HG03097 (cell line): ENCODE measurements around the gene SPAST.
"Not testable (repeated sequence)": the region's sequence is repeated elsewhere in the genome, so short reads cannot be mapped to it uniquely, and the experiment has no call there.

ENCODE experiments used
- ATAC-seq: cut with Tn5 transposase; IDR thresholded peaks from one replicate; pipeline ENCODE4 v1.9.1; 2021; ENCODE audit not compliant: unreplicated experiment, low FRiP score

Gene SPAST

DNA sequence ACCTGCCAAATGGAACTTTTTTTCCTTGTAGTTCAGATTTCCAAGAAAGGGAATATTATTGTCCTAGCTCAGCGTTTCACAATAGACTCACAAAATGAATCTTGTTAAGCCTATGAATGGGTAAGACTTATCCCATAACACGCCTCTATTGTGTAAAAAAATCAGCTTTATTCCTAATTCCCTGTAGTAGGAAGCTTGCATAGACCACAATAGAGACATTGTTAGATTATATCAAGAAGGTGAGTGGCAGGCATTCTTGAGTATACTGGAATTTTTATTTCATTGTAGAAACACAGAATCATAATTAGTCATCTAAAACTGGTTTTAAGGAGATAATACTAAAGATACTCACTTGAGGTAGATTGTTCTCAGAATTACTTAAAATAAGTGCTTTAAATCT, 55.8 kb downstream of the SPAST start:
- ATAC-seq = no peak

GRCh38 chr2:32124660-32125059, 61.3 kb downstream of the SPAST start:
- no peak for ATAC-seq

DNA sequence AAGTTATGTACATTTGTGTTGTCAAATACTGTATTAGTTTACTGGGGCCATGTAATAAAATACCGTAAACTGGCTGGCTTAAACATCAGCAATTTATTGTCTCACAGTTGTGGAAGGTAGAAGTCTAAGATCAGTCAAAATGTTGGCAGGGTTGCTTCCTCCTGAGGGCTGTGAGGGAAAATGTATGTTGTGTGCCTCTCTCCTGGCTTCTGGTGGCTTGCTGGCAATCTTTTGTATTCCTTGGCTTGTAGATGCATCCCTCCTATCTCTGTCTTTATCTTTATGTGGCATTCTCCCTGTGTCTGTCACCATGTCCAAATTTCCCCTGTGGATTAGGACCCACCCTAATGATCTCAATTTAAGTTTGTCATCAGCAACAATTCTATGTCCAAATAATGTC, 65.3 kb downstream of the SPAST start:
- ATAC-seq = no peak

DNA sequence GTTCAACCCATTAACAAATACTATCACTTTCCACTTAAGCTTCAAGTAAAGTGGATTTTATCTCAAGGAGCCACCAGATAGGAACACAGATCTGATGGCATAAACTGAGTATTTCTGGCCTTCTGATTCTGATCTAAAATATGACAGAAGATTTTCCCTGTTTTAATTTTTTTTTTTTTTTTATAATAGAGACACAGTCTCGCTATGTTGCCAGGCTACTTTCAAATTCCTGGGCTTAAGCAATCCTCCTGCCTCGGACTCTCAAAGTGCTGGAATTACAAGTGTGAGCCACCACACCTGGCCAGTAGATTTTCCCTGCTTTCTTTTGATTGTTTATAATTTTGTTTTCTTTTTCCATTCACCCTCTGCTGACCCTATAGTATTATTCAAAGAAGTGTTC, 65.7 kb downstream of the SPAST start:
- no peak for ATAC-seq

DNA sequence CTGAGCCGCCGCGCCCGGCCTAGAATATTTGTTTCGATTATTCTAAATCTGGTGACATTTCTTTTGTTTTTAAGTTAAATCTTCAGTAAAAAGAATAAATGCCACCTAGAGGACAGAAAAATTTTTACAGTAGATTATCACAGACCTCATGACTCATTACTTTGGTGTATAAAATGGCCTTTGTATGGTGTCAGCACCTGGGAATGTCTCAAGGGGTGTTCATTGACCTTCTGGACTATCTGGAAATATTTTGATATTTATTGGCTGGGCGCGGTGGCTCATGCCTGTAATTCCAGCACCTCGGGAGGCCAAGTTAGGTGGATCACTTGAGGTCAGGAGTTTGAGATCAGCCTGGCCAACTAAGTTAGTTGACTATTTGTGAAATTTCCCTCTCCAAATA, 72.1 kb downstream of the SPAST start:
- ATAC-seq = no peak

DNA sequence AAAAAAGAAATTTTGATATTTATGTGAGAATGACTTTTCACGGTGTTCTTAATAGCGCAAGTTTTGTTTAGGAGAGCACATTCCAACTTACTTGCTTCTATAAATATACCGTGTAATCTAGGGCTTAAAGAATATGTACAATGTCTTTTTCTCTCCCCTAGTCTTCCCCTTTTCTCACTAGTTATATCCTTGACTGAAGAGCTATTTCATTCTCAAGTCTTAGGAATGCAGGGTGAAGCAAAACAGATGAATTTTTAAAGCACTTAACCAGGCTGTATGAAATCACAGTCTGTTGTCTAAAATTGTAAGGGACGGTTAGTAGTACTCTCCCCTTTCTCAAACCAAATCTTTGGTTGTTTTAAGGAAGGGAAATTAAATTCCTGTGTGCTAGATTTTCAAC, 72.7 kb downstream of the SPAST start:
- no peak for ATAC-seq

- not testable (repeated sequence) for ATAC-seq
Observed at GRCh38 chr2:32151544-32151943, 88.2 kb downstream of the SPAST start.

GRCh38 chr2:32159678-32160077, 96.3 kb downstream of the SPAST start:
- ATAC-seq = no peak

DNA sequence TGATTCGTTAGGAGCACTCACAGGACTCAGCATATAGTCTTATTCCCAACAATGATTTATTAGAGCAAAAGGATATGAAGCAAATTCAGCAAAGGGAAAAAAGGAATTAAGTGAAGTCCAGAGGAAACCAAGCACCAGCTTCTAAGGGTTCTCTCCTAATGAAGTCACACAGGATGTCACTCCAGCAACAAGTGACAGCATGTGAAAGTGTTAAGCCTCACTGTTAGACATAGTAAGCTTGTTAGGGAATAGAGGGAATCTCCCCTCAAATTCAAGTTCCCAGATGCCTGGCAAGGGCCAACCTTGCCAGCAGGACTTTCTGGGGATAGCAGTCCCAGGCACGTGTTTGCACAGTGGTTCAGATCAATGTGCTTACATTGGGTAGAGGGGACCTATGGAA, 97.9 kb downstream of the SPAST start:
- ATAC-seq = no peak

GRCh38 chr2:32164254-32164653, 100.9 kb downstream of the SPAST start:
- not testable (repeated sequence) for ATAC-seq

DNA sequence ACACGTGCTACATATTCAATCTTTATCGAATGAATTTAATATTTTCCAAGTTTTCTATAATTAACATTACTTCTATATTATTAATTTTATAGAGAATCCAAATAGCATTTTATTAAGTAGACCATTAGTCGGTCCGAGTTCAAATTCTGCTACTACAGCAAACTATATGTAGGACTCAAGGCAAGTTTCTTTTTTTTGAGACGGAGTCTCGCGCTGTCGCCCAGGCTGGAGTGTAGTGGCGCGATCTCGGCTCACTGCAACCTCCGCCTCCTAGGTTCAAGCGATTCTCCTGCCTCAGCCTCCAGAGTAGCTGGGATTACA, 101.6 kb downstream of the SPAST start:
- ATAC-seq = not testable (repeated sequence)

- no peak for ATAC-seq
Observed at GRCh38 chr2:32166115-32166574, 102.8 kb downstream of the SPAST start.

DNA sequence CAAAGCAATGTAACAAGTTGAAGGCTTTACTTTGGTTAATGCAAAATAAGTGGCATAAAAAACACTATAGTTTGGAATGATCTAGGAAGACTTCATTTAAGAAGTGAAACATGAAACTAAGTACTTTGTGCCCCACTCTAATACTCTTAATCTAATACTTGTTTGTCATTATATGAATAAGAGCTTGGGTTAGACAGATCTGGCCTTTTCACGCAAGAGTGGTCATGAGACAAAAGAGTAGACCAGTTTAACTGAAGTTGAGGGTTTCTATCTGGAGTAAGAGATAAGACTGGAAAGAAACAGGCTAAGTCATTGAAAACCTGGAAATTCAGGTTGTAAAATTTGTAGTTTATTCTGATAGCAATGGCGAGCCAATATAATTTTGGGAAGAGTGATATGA, 105.2 kb downstream of the SPAST start:
- ATAC-seq = no peak

- ATAC-seq = no peak
Observed at GRCh38 chr2:32172870-32173269, 109.5 kb downstream of the SPAST start.

DNA sequence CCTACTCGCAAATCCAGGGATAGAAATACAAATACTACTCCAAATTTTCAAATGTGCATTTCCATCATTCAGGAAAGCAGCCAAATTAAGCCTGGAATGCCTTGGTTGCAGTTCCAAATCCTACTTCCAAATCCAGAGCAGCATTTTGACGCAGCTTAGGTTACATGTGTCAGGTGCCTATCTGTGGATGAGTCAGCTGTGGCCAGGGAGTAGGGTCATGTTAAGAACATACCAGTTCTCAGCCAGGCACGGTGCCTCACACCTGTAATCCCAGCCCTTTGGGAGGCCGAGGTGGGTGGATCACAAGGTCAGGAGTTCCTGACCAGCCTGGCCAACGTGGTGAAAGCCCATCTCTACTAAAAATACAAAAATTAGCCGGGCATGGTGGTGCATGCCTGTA, 119.3 kb downstream of the SPAST start:
- ATAC-seq = no peak

- no peak for ATAC-seq
Observed at GRCh38 chr2:32189011-32189410, 125.7 kb downstream of the SPAST start.

GRCh38 chr2:32192418-32192817, 129.1 kb downstream of the SPAST start:
- ATAC-seq = no peak

- no peak for ATAC-seq
Observed at GRCh38 chr2:32200814-32201213, 137.5 kb downstream of the SPAST start.

GRCh38 chr2:32203428-32203827, 140.1 kb downstream of the SPAST start:
- ATAC-seq = not testable (repeated sequence)
